LoVo (cell line): ENCODE measurements around the gene KIF5C.

Experiments
- DNase-seq: peaks from one replicate; pipeline ENCODE4 v3.0.0-alpha.2; 2016; ENCODE audit warnings: low spot score

KIF5C gene

GRCh38 chr2:149018981-149019380 is 144.0 kb downstream of the KIF5C start:
- DNase-seq, result no peak

- DNase-seq, result no peak
Observed at GRCh38 chr2:149019768-149020167, 144.7 kb downstream of the KIF5C start.

GRCh38 chr2:149020432-149020851 is 145.4 kb downstream of the KIF5C start:
- DNase-seq, result no peak

GRCh38 chr2:149021271-149021719 is 146.3 kb downstream of the KIF5C start:
- no peak for DNase-seq

GRCh38 chr2:149021761-149022160 is 146.7 kb downstream of the KIF5C start:
- no peak for DNase-seq

GRCh38 chr2:149023091-149023490 is 148.1 kb downstream of the KIF5C start:
- DNase-seq, result no peak

GRCh38 chr2:149027590-149028250 is 152.7 kb downstream of the KIF5C start:
- no peak for DNase-seq

GRCh38 chr2:149028377-149028776 is 153.3 kb downstream of the KIF5C start:
- DNase-seq, result no peak

- no peak for DNase-seq
Observed at GRCh38 chr2:149028891-149029290, 153.9 kb downstream of the KIF5C start.

- DNase-seq, result no peak
Observed at GRCh38 chr2:149029307-149029965, 154.4 kb downstream of the KIF5C start.

GRCh38 chr2:149031396-149031795 is 156.4 kb downstream of the KIF5C start:
- no peak for DNase-seq

GRCh38 chr2:149033716-149034115 is 158.7 kb downstream of the KIF5C start:
- no peak for DNase-seq

GRCh38 chr2:149034406-149034805 is 159.4 kb downstream of the KIF5C start:
- no peak for DNase-seq

- DNase-seq, result no peak
Observed at GRCh38 chr2:149036507-149037293, 161.7 kb downstream of the KIF5C start.

GRCh38 chr2:149037851-149038250 is 162.8 kb downstream of the KIF5C start:
- DNase-seq, result no peak

- peak; percentile 63 for DNase-seq
Observed at GRCh38 chr2:149038442-149039212, 163.6 kb downstream of the KIF5C start, which contains the start of gene LYPD6B. Gene LYPD6B, plus strand, starts transcription at chr2:149038699. Its CDS starts 92,250 bp downstream, at chr2:149130949.

- no peak for DNase-seq
Observed at GRCh38 chr2:149039213-149039724, 164.2 kb downstream of the KIF5C start.

GRCh38 chr2:149040451-149040850 is 165.4 kb downstream of the KIF5C start:
- DNase-seq, result peak; percentile 43

- peak; percentile 22 for DNase-seq
Observed at GRCh38 chr2:149041482-149041881, 166.5 kb downstream of the KIF5C start.

GRCh38 chr2:149042881-149043280 is 167.9 kb downstream of the KIF5C start:
- no peak for DNase-seq

GRCh38 chr2:149044500-149044899 is 169.5 kb downstream of the KIF5C start:
- no peak for DNase-seq

- no peak for DNase-seq
Observed at GRCh38 chr2:149047118-149047517, 172.1 kb downstream of the KIF5C start.
